ENCODE measurements around the gene DLGAP1. TPM values are rescaled to one million over a fixed set of nuclear protein-coding genes. Genes with fewer than 3 reads are reported as not detected.

DLGAP1 gene
- total and polyA plus RNA-seq, 2 of the 8 experiments (the other 6 are each of a cell fraction or from before 2014, with no cell fraction given): 11.8 to 16.9 TPM

- H3K79me1 ChIP-seq (ENCODE audit: low read depth, low read length): no peaks in the 10 kb centered on the region
- H3K14ac ChIP-seq (ENCODE audit: insufficient read length): no peak overlapping the region
- H3K23me2 ChIP-seq (ENCODE audit: low read depth, low read length): no peaks in the 10 kb centered on the region
- H2BK15ac ChIP-seq (ENCODE audit: low read length): no peak overlapping the region; the same call in 1 of the 2 replicates
- no peak overlapping the region for H2BK20ac ChIP-seq (ENCODE audit: low read length)
- no peaks in the 10 kb centered on the region for H3K9me3 ChIP-seq (ENCODE audit: insufficient read depth in 2 of 2, low read depth in 1 of 2, low read length in 1 of 2)
- no peak overlapping the region for H3K18ac ChIP-seq (ENCODE audit: extremely low read depth, low read length)
- no peak overlapping the region for H3K4ac ChIP-seq (replicated peaks; ENCODE audit: insufficient read length, low read depth, low read length)
- FAIRE-seq (no peak), DNase-seq (ENCODE audit: low read depth in 1 of 2, low spot score in 2 of 2) (no peak)
- H3K4me1 ChIP-seq (replicated peaks in 1 of 4; ENCODE audit: control insufficient read depth in 3 of 4, insufficient read depth in 4 of 4, low read length in 3 of 4): peaks cover 0 to 9% (median 0%) of the 10 kb centered on the region in 4 experiments; a peak in 3 of 7 replicates
- H3K4me2 ChIP-seq (ENCODE audit: insufficient read depth in 1 of 2, low read depth in 2 of 2, low read length in 2 of 2): no peak overlapping the region
- no peak overlapping the region for H3K56ac ChIP-seq (replicated peaks; ENCODE audit: insufficient read length, low read depth, low read length)
- H2BK12ac ChIP-seq (ENCODE audit: low read depth, low read length): no peak overlapping the region
- no peak overlapping the region for H3K27ac ChIP-seq (ENCODE audit: low read depth, low read length)
- H4K5ac ChIP-seq (ENCODE audit: insufficient read length, low read depth, low read length): no peak overlapping the region
- no peak overlapping the region for H2BK5ac ChIP-seq (ENCODE audit: low read depth, low read length)
- no peaks in the 10 kb centered on the region for H3K79me2 ChIP-seq (ENCODE audit: control insufficient read depth in 1 of 2, insufficient read depth in 2 of 2, low read length in 2 of 2)
- no peak overlapping the region for H2AFZ ChIP-seq (ENCODE audit: low read length)
- ChIA-PET CTCF (ENCODE audit: partially characterized antibody) (interaction anchor here (0.9 to 3.5 kb wide), 8 partner anchors 11 to 84 kb away, joined by 3 to 12 read pairs (median 4); no protein-coding TSS in a partner anchor), POLR2A (ENCODE audit: partially characterized antibody) (interaction anchor here (1.0 to 1.5 kb wide), 2 partner anchors 9 to 19 kb away, joined by 4 to 5 read pairs; no protein-coding TSS in a partner anchor)
- no peak overlapping the region for H3K9ac ChIP-seq (replicated peaks in 1 of 4; ENCODE audit: extremely low read depth in 1 of 4, low read depth in 3 of 4, low read length in 3 of 4)
- no peak overlapping the region for H2AK5ac ChIP-seq (ENCODE audit: low read depth, low read length)
- H4K20me1 ChIP-seq (replicated peaks in 1 of 2; ENCODE audit: control insufficient read depth in 1 of 2, insufficient read depth in 2 of 2, low read length in 2 of 2): no peaks in the 10 kb centered on the region
- no peak for TF ChIP-seq ZNF274 (IDR thresholded peaks at IDR 0.05; ENCODE audit: borderline replicate concordance, extremely low read depth, low read length)
- no peak for TF ChIP-seq BRCA1 (IDR thresholded peaks at IDR 0.05; ENCODE audit: low read depth, low read length)
- no peak for TF ChIP-seq KDM1A (IDR thresholded peaks at IDR 0.05; ENCODE audit: borderline replicate concordance, low read length)
- no peak for TF ChIP-seq ASH2L (IDR thresholded peaks at IDR 0.05; ENCODE audit: low read length)
- TF ChIP-seq KDM5A (IDR thresholded peaks at IDR 0.05; ENCODE audit: low read length): no peak
- no peak for TF ChIP-seq CTCF (IDR thresholded peaks at IDR 0.05; ENCODE audit: control extremely low read depth in 1 of 3, insufficient read depth in 1 of 3, low read depth in 1 of 3, low read length in 3 of 3)
- TF ChIP-seq SIRT6 (IDR thresholded peaks at IDR 0.05; ENCODE audit: low read length): no peak
- TF ChIP-seq JUND (IDR thresholded peaks at IDR 0.05; ENCODE audit: low read length): no peak
- TF ChIP-seq E2F6 (IDR thresholded peaks at IDR 0.05): no peak
- no peaks in the 10 kb centered on the region for H3K36me3 ChIP-seq (ENCODE audit: control insufficient read depth in 2 of 4, insufficient read depth in 4 of 4, low read length in 3 of 4)
- no peak overlapping the region for H2BK120ac ChIP-seq (replicated peaks; ENCODE audit: low read depth, low read length)
- H3K23ac ChIP-seq (ENCODE audit: insufficient read length): no peak overlapping the region
- H3K4me3 ChIP-seq (ENCODE audit: extremely low read depth in 1 of 4, insufficient read depth in 2 of 4, low read depth in 3 of 4, low read length in 4 of 4): no peak overlapping the region
- no peaks in the 10 kb centered on the region; a peak in 1 of 7 replicates for H3K27me3 ChIP-seq (replicated peaks in 1 of 4; ENCODE audit: control insufficient read depth in 3 of 4, extremely low read depth in 1 of 4, insufficient read depth in 3 of 4, low read length in 3 of 4)
- H4K91ac ChIP-seq (replicated peaks; ENCODE audit: insufficient read length, low read length): no peak overlapping the region
- 73% methylated on average over 2 of the region's 2 CpGs; no CpG with 5 or more reads in 1 of the 2 experiments for WGBS, 2 experiments (ENCODE audit: extremely low coverage in 1 of 2, insufficient coverage in 1 of 2, insufficient read length in 1 of 2, insufficient replicate concordance in 2 of 2, low coverage in 1 of 2, low lambda C conversion rate in 2 of 2, missing lambda C conversion rate in 1 of 2)
- H4K8ac ChIP-seq (ENCODE audit: extremely low read depth, insufficient read depth, low read length): no peak overlapping the region
Measured at GRCh38 chr18:3510024-3510423, 945.1 kb downstream of the DLGAP1 start.
